Esophagus squamous epithelium (tissue), 5 donors: ENCODE data around the gene MEFV. TPM values are rescaled to one million over a fixed set of nuclear protein-coding genes. Genes with fewer than 3 reads are reported as not detected.
A peak's percentile ranks its signal among the peaks of the same experiment; 100 is the strongest.

Source experiments
- DNase-seq: peaks from one replicate; lab custom pipeline; 2025; lab: John Stamatoyannopoulos, UW
- H3K27ac ChIP-seq, 4 donors: fragments of 200-600 bp; sonication (generic); one replicate each; pipeline ENCODE4 v1.5.1; 2016 to 2019; ENCODE audit warnings: mild to moderate bottlenecking in 1 of 4
- H3K27me3 ChIP-seq, 4 donors: fragments of 200-600 bp; sonication (generic); 1 replicate in 3 of 4; 2 replicates in 1 of 4; pipeline versions ENCODE4 v1.5.1 to v1.6.0; 2017 to 2021; ENCODE audit warnings: antibody characterized with exemption in 1 of 4
- H3K36me3 ChIP-seq, 3 donors: fragments of 200-600 bp; sonication (generic); one replicate each; pipeline ENCODE4 v1.5.1; 2016 to 2019
- H3K4me1 ChIP-seq, 3 donors: fragments of 200-600 bp; sonication (generic); one replicate each; pipeline ENCODE4 v1.5.1; 2017 to 2019
- H3K4me3 ChIP-seq, 4 donors: fragments of 200-600 bp; sonication (generic); 1 replicate in 3 of 4; 2 replicates in 1 of 4; pipeline ENCODE4 v1.5.1; 2016 to 2019; ENCODE audit warnings: mild to moderate bottlenecking in 2 of 4, moderate library complexity in 1 of 4
- H3K9me3 ChIP-seq, 3 donors: fragments of 200-600 bp; sonication (generic); one replicate each; pipeline ENCODE4 v1.5.1; 2016 to 2019
- POLR2A ChIP-seq, 4 donors: fragments of 450-650 bp; IDR thresholded peaks; one replicate each; pipeline ENCODE4 v1.6.1; 2017; ENCODE audit warnings: antibody characterized with exemption in 4 of 4, mild to moderate bottlenecking in 4 of 4, moderate library complexity in 3 of 4
- WGBS, 2 donors: methylation state at CpG; one replicate each; pipeline ENCODE4 v1.1.5; 2018; 5-methylcytosine and 5-hydroxymethylcytosine counted together
- intact Hi-C: fragments of 100-400 bp; cut with DNase I; formaldehyde crosslinking; loops from one replicate; pipeline ENCODE4 v1.15.0; 2022
- total RNA-seq, 4 donors: library from RNA; depleted of rRNA; stranded (reverse); fragments of >200 nt; gene quantifications; one replicate each; pipeline ENCODE4 v1.1.0, GENCODE V29; 2016
- TF ChIP-seq, protein P1 (sequence below), 6 experiments: fragments of 450-650 bp in 4 of 6; fragments of 200-600 bp in 2 of 6; sonication (generic) in 2 of 6; IDR thresholded peaks; one replicate each; pipeline ENCODE4 v1.5.1; 2016 to 2019; ENCODE audit warnings: antibody characterized with exemption in 6 of 6, mild to moderate bottlenecking in 4 of 6, moderate library complexity in 4 of 6
- donor health status: DM: yes; HTN: yes; CAD: no.

Gene MEFV
- total RNA-seq, 4 donors from 2014 or later: 0.38 to 2.8 (median 1.5) TPM

DNA sequence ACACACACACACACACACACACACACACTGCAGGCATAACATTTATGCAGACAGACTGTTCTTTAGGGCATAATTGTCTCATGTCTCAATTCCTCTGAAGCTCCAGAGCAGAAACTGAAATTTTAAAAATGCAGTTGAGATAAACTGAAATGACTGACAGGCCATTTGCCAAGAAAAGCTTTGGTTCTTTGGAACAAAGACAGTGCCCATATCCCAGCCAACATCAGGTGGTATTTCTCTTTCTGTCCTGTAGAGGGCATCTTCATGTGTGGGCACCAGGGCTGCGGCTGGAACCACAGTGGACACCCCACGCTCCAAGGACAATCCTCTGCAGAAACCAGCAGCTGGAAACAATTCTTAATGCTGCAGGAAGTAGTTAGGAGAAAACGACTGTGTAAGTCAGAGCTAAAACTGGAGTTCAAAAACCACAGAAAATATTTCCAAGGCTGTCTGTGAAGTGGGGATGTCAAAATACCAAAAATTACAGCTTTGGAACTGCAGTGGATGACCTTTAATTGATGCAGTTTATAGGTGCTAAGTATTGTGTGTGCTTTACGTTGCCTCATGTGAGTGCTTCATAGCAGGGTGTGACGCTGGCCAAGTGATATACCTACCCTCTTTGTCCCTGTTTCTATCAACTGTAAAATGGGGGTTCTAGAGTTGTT is 10.6 kb upstream of the MEFV start:
- DNase-seq: no peak
- Histone ChIP-seq H3K4me1 (peaks cover 4 to 40% (median 5%) of the 10 kb centered on the region in 3 donors), H3K27ac (no peak overlapping the region), H3K9me3 (peaks cover 0 to 24% (median 6%) of the 10 kb centered on the region in 3 donors), H3K4me3 (no peak overlapping the region), H3K27me3 (no peaks in the 10 kb centered on the region), H3K36me3 (peaks cover 0 to 40% (median 10%) of the 10 kb centered on the region in 3 donors)
- TF ChIP-seq POLR2A (IDR thresholded peaks at IDR 0.05): no peak
- TF ChIP-seq, protein P1, sequence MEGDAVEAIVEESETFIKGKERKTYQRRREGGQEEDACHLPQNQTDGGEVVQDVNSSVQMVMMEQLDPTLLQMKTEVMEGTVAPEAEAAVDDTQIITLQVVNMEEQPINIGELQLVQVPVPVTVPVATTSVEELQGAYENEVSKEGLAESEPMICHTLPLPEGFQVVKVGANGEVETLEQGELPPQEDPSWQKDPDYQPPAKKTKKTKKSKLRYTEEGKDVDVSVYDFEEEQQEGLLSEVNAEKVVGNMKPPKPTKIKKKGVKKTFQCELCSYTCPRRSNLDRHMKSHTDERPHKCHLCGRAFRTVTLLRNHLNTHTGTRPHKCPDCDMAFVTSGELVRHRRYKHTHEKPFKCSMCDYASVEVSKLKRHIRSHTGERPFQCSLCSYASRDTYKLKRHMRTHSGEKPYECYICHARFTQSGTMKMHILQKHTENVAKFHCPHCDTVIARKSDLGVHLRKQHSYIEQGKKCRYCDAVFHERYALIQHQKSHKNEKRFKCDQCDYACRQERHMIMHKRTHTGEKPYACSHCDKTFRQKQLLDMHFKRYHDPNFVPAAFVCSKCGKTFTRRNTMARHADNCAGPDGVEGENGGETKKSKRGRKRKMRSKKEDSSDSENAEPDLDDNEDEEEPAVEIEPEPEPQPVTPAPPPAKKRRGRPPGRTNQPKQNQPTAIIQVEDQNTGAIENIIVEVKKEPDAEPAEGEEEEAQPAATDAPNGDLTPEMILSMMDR (IDR thresholded peaks at IDR 0.05): peak in 5 of 6 experiments; percentile 10 to 37 (median 15)
- intact Hi-C loops: no loop called here
- 72 to 73% methylated on average over 5 of the region's 5 CpGs for WGBS, 2 donors

DNA sequence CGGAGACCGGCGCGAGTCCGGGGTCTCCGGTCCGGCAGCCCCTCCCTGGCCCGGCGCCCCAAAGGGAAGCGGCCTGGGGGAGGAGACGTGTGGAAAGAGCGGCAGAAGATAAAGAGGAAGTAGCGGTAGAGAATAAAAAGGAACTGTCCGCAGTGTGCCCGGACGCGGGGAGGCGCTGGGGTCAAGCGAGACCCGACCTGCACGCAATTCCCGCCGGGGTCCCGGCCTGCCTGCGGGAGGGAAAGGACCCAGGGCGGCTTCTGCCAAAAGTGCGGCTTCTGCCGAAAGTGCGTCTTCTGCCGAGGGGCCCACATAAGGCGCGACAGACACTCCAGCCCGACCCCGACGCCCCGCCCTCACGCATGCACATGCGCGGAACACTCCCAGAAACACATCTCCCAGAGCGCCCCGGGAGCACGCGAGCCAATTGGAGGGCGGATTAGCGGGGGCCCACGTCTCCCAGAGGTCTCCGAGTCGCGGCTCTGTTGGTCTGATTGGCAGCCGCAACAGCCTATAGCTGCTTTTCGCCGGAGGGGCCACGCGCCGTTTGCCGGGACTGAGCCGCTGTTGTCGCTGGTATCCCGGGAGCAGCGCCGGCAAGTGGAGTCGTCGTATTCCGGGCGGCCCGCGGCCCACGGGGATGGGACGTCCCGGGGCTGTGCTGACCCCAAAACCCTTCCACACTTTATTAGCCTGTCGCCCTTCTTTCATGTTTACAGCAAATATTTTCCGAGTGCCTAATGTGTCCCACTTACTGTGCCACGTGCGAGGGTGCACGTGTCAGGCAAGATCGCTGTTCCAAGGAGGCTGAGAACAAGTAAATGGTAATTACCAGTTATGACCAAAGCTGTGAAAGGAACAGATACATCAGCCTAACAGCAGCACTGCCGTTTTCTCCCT is 8.0 kb upstream of the MEFV start:
- intact Hi-C loops: no loop called here
- TF ChIP-seq, protein P1 (IDR thresholded peaks at IDR 0.05): peak in 2 of 6 experiments; percentile 30 to 41
- TF ChIP-seq POLR2A (IDR thresholded peaks at IDR 0.05): peak in 3 of 4 donors; percentile 62 to 92 (median 91)
- peaks cover 0 to 17% (median 6%) of the 10 kb centered on the region in 3 donors for H3K9me3 ChIP-seq
- no peaks in the 10 kb centered on the region for H3K27me3 ChIP-seq
- peak overlapping the region; percentile 98 to 100 (median 99) for H3K27ac ChIP-seq
- peak; percentile 76 for DNase-seq
- H3K4me1 ChIP-seq: peaks cover 4 to 40% (median 5%) of the 10 kb centered on the region in 3 donors
- H3K36me3 ChIP-seq: peaks cover 0 to 40% (median 10%) of the 10 kb centered on the region in 3 donors
- WGBS, 2 donors: 1 to 3% methylated on average over 28 to 32 of the region's 77 CpGs
- peak overlapping the region; percentile 82 to 94 (median 84) for H3K4me3 ChIP-seq

DNA sequence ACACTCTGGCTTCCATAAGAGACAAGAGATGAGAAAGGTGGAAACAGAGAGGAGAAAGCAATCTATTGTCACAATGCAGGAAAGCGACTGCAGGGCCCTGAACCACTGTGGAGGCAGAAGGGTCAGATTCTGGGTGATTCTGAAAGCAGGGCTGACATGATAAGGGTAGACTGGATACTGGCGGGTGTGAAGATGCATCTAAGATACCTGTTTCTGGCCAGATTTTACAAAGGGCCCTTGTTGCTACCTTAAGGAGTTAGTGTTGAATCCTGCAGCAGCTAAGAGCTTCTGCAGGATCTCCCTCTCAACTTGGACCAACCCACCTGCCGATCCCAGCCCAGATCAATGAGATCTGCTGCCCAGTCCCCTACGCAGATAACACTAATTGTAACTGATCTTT is 6.1 kb upstream of the MEFV start:
- Histone ChIP-seq H3K27me3 (peaks cover 0 to 2% (median 0%) of the 10 kb centered on the region in 4 donors), H3K9me3 (peaks cover 0 to 13% (median 6%) of the 10 kb centered on the region in 3 donors), H3K36me3 (peaks cover 0 to 24% (median 10%) of the 10 kb centered on the region in 3 donors), H3K4me3 (no peak overlapping the region), H3K4me1 (peaks cover 4 to 40% (median 5%) of the 10 kb centered on the region in 3 donors), H3K27ac (peak overlapping the region in 1 of 4 donors; percentile 100)
- DNase-seq: no peak
- WGBS, 2 donors: 92 to 94% methylated on average over 2 to 4 of the region's 4 CpGs
- intact Hi-C loops: no loop called here
- TF ChIP-seq POLR2A (IDR thresholded peaks at IDR 0.05): no peak
- TF ChIP-seq, protein P1 (IDR thresholded peaks at IDR 0.05): no peak

DNA sequence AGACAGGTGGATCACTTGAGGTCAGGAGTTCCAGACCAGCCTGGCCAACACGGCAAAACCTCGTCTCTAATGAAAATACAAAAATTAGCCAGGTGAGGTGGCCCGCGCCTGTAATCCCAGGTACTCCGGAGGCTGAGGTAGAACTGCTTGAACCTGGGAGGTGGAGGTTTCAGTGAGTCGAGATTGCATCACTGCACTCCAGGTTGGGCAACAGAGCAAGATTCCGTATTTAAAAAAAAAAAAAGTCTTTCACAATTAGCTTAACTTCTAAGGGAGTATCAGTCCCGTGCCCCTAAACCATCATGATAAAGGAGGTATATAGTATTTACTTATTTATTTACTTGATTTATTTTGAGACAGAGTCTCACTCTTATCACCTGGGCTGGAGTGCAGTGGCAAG is 3.4 kb upstream of the MEFV start:
- Histone ChIP-seq H3K4me1 (peaks cover under 1 to 15% (median 3%) of the 10 kb centered on the region in 3 donors), H3K36me3 (no peaks in the 10 kb centered on the region), H3K27me3 (peaks cover 0 to 19% (median 0%) of the 10 kb centered on the region in 4 donors), H3K27ac (no peak overlapping the region), H3K9me3 (peaks cover 0 to under 1% (median 0%) of the 10 kb centered on the region in 3 donors), H3K4me3 (no peak overlapping the region)
- intact Hi-C loops: no loop called here
- WGBS, 2 donors: 67 to 77% methylated on average over 8 of the region's 8 CpGs
- TF ChIP-seq, protein P1 (IDR thresholded peaks at IDR 0.05): no peak
- TF ChIP-seq POLR2A (IDR thresholded peaks at IDR 0.05): no peak
- no peak for DNase-seq
